Measurements from ENCODE around the gene CST4. TPM values are rescaled to one million over a fixed set of nuclear protein-coding genes. Genes with fewer than 3 reads are reported as not detected.
"Not testable (repeated sequence)": the region's sequence is repeated elsewhere in the genome, so short reads cannot be mapped to it uniquely, and the experiment has no call there.

CST4 gene
- total RNA-seq, 8 experiments from 2014 or later, result not detected

DNA sequence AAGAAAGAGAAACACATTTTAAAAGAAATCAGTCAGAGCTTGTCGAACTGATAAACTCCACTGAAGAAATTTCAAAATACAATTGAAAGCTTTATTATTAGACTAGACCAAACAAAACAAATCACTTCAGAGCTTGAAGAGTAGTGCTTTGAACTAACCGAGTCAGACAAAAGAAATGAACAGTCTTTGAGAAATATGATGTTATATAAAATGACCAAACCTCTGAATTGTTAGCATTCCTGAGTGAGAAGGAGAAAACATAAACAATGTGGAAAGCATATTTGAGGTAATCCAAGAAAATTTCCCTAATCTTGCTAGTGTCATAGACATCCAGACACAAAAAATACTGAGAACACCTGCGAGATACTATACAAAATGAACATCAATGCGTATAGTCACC lies 13.2 kb upstream of the CST4 start:
- 51 to 97% (median 77%) methylated on average over 2 to 4 of the region's 4 CpGs for WGBS, 10 experiments
- Histone ChIP-seq H3K4me1 (replicated peaks in 1 of 2) (no peaks in the 10 kb centered on the region), H3K4me3 (no peak overlapping the region), H3K27ac (no peak overlapping the region)
- in situ Hi-C loops (cut with MboI; ENCODE audit: low pct_unique_long_range_greater_than_20kb in 2 of 9, low sequenced_read_pairs in 9 of 9, unreplicated experiment in 9 of 9), result no loop called here
- ATAC-seq (replicated peaks in 6 of 8), result no peak

DNA sequence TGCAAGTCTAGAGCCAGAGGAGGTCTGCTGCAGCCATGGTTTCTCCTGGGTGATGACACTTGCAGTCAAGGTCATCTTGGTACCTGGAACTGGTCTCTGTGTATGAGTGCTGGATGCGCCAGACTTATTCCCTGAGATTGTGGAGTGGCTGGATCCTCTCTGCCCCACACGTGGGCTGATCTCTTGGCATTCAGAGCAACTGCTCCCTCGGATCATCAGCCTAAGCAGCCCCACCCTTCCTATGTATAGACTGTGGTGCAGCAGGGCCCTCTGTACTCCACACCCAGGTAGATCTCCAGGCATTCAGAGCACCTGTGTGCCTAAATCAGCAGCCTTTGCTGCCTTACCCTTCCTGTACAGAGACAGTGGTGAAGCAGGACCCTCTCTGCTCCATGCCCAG lies 12.1 kb upstream of the CST4 start:
- H3K4me3 ChIP-seq, result no peak overlapping the region
- no peaks in the 10 kb centered on the region for H3K4me1 ChIP-seq (replicated peaks in 1 of 2)
- ATAC-seq (replicated peaks in 6 of 8), result no peak
- WGBS, 10 experiments, result 20 to 80% (median 71%) methylated on average over 1 to 2 of the region's 3 CpGs; no CpG with 5 or more reads in 7 of the 10 experiments
- in situ Hi-C loops (cut with MboI; ENCODE audit: low pct_unique_long_range_greater_than_20kb in 2 of 9, low sequenced_read_pairs in 9 of 9, unreplicated experiment in 9 of 9), result no loop called here
- H3K27ac ChIP-seq, result no peak overlapping the region

DNA sequence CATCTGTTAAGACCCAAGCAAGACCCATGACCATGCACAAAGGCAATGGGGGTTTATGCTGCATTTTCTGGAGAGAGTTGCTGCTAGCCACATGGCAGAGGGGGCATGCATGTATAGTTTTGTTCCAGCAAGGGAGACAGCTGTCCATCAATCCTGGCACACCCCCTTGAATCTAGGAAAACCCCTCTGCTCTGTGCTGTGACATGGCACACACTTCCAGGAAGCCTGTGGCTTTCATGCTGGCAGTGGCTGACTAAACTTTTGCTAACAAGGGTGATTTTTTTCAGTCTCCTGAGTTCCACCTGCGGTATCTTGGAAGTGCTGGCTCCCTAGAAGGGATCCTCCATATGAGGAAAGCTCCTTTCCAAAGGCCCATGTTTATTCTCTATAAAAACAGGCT lies 9.1 kb upstream of the CST4 start:
- no peak overlapping the region for H3K4me3 ChIP-seq
- ATAC-seq (replicated peaks in 6 of 8), result no peak
- H3K27ac ChIP-seq, result no peak overlapping the region
- in situ Hi-C loops (cut with MboI; ENCODE audit: low pct_unique_long_range_greater_than_20kb in 2 of 9, low sequenced_read_pairs in 9 of 9, unreplicated experiment in 9 of 9), result no loop called here
- H3K4me1 ChIP-seq (replicated peaks in 1 of 2), result peaks cover 0 to 3% of the 10 kb centered on the region in 2 donors
- WGBS, 10 experiments, result 0 to 100% methylated on average over 1 of the region's 1 CpG; no CpG with 5 or more reads in 8 of the 10 experiments

DNA sequence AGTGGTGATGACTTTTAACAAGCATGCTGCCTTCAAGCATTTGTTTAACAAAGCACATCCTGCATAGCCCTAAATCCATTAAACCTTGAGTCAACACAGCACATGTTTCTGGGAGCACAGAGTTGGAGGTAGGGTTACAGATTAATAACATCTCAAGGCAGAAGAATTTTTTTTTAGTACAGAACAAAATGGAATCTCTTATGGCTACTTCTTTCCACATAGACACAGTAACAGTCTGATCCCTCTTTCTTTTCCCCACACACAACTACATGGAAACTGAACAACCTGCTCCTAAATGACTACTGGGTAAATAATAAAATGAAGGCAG lies 6.2 kb upstream of the CST4 start:
- ATAC-seq (replicated peaks in 6 of 8); H3K27ac ChIP-seq; in situ Hi-C loops (cut with MboI; ENCODE audit: low pct_unique_long_range_greater_than_20kb in 2 of 9, low sequenced_read_pairs in 9 of 9, unreplicated experiment in 9 of 9); H3K4me3 ChIP-seq; H3K4me1 ChIP-seq (replicated peaks in 1 of 2): not testable (repeated sequence)

DNA sequence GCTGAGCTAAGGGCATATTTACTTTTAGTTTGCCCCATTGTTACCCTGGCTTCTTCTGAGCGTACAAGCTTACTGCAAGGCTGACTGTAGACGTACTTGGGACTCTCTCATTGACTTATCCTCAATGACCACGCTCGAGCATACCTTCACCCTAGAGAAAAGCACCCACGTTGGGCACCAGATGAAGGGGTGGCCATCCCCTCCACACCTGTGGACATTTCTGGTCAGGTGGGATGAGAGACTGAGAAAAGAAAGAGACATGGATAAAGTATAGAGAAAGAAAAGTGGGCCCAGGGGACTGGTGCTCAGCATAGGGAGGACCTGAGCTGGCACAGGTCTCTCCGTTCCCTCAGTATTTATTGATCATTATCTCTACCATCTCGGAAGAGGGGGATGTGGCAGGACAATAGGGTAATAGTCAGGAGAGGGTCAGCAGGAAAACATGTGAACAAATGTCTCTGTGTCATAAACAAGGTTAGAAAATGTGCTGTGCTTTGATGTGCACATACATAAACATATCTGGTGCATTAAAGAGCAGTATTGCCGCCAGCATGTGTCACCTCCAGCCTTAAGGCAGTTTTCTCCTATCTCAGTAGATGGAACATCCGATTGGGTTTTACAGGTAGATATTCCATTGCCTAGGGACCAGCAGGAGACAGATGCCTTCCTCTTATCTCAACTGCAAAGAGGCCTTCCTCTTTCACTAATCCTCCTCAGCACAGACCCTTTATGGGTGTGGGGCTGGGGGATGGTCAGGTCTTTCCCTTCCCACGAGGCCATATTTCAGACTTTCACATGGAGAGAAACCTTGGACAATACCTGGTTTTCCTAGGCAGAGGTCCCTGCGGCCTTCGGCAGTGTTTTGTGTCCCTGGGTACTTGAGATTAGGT lies 5.6 kb upstream of the CST4 start:
- in situ Hi-C loops (cut with MboI; ENCODE audit: low pct_unique_long_range_greater_than_20kb in 2 of 9, low sequenced_read_pairs in 9 of 9, unreplicated experiment in 9 of 9); H3K4me1 ChIP-seq (replicated peaks in 1 of 2); H3K4me3 ChIP-seq; ATAC-seq (replicated peaks in 6 of 8); H3K27ac ChIP-seq: not testable (repeated sequence)
- 40 to 100% (median 83%) methylated on average over 1 to 10 of the region's 12 CpGs for WGBS, 10 experiments

DNA sequence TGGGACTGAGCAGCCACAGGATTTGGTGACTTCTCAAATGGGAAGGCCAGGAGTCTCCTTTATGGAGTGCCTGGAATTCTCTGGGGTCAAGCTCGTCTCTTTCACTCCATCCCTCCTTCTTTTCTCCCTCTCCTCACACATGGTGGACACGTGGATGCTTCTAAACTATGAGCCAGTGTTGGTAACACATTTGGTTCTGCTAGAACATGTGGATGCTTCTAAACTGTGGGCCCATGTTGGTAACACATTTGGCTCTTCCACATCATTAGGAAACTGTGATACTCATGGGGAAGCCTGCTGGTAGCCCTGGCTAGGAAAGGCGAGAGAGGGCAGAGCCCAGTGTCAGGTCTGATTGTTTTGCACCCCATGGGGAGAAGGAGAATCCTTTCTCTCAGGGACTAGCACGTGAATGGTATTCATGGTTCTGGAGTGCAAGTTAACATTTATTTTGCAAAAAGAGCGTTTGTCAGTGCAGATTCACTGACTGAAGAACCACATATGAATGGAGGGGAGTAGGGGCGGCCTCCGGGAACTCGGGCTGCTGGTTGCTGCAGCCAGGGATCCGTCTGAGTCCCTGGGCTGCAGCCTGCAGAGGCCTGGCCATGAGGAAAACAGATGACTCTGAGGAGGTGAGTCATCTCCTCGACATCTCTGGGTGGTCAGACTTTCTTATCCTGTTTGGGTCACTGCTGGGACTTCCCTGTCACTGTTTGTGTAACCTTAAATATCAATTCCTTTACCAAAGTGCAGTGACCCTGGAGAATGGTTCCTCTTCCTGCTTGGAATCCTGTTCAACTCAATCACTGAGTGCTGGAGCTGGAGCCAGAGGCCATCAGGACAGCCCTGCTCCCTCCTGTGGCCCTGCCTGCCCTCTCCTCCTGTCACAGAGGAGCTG lies 4.1 kb upstream of the CST4 start:
- in situ Hi-C loops (cut with MboI; ENCODE audit: low pct_unique_long_range_greater_than_20kb in 2 of 9, low sequenced_read_pairs in 9 of 9, unreplicated experiment in 9 of 9); H3K27ac ChIP-seq; H3K4me3 ChIP-seq; H3K4me1 ChIP-seq (replicated peaks in 1 of 2): not testable (repeated sequence)
- WGBS, 10 experiments, result 13 to 60% (median 43%) methylated on average over 2 to 5 of the region's 10 CpGs; no CpG with 5 or more reads in 3 of the 10 experiments
- ATAC-seq (replicated peaks in 6 of 8), result peak in 5 of 8 experiments; percentile 24 to 99 (median 82)

DNA sequence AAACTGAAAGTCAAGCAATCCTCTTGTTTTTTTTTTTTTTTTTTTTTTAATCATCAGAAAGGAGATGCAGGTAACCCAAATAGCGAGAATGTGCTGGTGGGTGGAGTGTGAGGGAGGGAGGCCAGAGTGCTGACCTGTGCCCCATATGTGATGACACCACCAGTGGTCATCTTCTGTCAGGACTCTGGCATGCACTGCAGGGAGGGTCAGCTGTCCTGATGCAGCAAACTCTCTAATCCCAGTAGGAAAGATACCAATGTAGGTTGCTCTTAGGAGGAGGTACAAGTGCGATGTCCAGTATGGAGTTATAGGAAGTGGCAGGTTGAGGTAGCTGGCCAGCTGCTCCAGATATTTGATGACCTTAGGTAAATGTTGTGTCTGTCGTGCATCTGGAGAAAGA lies 2.8 kb upstream of the CST4 start:
- ATAC-seq (replicated peaks in 6 of 8), result no peak
- Histone ChIP-seq H3K4me3 (no peak overlapping the region), H3K27ac (no peak overlapping the region), H3K4me1 (replicated peaks in 1 of 2) (peaks cover 0 to 3% of the 10 kb centered on the region in 2 donors)
- 38 to 100% (median 85%) methylated on average over 1 to 3 of the region's 3 CpGs; no CpG with 5 or more reads in 3 of the 10 experiments for whole genome bisulfite sequencing, 10 experiments
- in situ Hi-C loops (cut with MboI; ENCODE audit: low pct_unique_long_range_greater_than_20kb in 2 of 9, low sequenced_read_pairs in 9 of 9, unreplicated experiment in 9 of 9), result no loop called here

DNA sequence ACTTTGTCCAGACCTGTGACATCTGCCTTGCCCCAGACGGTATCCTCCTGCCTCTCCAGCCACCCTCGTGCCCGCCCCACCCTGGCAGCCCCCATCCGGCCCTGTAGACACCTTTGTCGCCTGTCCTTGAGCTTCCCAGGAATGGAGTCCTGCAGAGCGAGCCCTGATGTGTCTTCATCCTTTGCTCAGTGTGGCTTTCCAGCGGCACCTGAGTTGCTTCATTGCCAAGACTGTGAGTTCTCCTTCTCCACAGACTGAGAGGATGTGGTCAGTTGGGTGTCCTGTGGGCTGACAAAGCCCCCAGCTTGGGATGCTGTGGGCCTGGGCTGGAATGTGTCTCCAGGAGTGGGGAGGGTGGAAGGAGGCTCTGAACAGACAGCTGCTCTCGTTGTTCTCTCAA lies 1.7 kb upstream of the CST4 start:
- in situ Hi-C loops (cut with MboI; ENCODE audit: low pct_unique_long_range_greater_than_20kb in 2 of 9, low sequenced_read_pairs in 9 of 9, unreplicated experiment in 9 of 9), result no loop called here
- no peak for ATAC-seq (replicated peaks in 6 of 8)
- H3K4me3 ChIP-seq, result no peak overlapping the region
- no peak overlapping the region for H3K27ac ChIP-seq
- 63 to 81% (median 72%) methylated on average over 2 to 4 of the region's 8 CpGs; no CpG with 5 or more reads in 6 of the 10 experiments for WGBS, 10 experiments
- peaks cover 0 to 3% of the 10 kb centered on the region in 2 donors for H3K4me1 ChIP-seq (replicated peaks in 1 of 2)

DNA sequence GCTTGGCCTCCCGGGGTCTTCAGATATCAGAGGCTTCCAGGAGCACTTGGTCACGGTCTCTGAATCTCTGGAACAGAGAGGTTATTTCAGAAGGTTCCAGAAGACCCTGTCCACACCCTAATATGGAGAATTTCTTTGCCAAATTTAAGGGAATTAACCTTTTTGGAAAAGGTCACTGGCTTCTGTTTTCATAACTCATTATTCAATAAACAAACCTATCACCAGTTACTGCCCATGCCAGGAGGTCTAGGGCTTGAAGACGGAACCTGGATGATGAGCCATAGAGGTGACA lies 507 bp upstream of the CST4 start:
- Histone ChIP-seq H3K4me3 (no peak overlapping the region), H3K4me1 (replicated peaks in 1 of 2) (no peaks in the 10 kb centered on the region), H3K27ac (no peak overlapping the region)
- in situ Hi-C loops (cut with MboI; ENCODE audit: low pct_unique_long_range_greater_than_20kb in 2 of 9, low sequenced_read_pairs in 9 of 9, unreplicated experiment in 9 of 9), result no loop called here
- WGBS, 10 experiments, result 80 to 100% (median 90%) methylated on average over 1 of the region's 3 CpGs; no CpG with 5 or more reads in 5 of the 10 experiments
- ATAC-seq (replicated peaks in 6 of 8), result no peak

DNA sequence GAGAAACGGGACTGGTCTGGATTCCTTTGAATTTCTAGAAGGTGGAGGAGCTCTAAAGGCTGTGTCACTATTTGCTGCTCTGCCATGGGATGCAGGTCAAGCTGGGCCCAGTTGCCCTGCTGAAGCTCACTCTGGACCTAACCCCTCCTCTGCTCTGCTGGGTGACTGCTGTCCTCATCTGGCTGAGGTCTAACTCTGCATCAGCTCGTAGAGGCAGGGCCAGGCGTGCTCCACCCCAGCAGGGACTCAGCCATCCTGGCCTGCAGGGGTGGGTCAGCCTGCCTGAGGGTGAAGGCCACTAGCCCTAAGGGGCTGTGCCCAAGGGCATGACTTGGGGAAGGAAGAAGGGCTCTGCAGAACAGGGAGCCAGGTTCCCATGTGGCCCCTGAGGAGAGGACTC lies 852 bp downstream of the CST4 start:
- H3K4me1 ChIP-seq (replicated peaks in 1 of 2), result no peaks in the 10 kb centered on the region
- H3K27ac ChIP-seq, result no peak overlapping the region
- peak in 2 of 8 experiments; percentile 66 to 68 for ATAC-seq (replicated peaks in 6 of 8)
- in situ Hi-C loops (cut with MboI; ENCODE audit: low pct_unique_long_range_greater_than_20kb in 2 of 9, low sequenced_read_pairs in 9 of 9, unreplicated experiment in 9 of 9), result no loop called here
- no peak overlapping the region for H3K4me3 ChIP-seq
- 0 to 71% (median 40%) methylated on average over 1 to 3 of the region's 3 CpGs; no CpG with 5 or more reads in 7 of the 10 experiments for WGBS, 10 experiments

DNA sequence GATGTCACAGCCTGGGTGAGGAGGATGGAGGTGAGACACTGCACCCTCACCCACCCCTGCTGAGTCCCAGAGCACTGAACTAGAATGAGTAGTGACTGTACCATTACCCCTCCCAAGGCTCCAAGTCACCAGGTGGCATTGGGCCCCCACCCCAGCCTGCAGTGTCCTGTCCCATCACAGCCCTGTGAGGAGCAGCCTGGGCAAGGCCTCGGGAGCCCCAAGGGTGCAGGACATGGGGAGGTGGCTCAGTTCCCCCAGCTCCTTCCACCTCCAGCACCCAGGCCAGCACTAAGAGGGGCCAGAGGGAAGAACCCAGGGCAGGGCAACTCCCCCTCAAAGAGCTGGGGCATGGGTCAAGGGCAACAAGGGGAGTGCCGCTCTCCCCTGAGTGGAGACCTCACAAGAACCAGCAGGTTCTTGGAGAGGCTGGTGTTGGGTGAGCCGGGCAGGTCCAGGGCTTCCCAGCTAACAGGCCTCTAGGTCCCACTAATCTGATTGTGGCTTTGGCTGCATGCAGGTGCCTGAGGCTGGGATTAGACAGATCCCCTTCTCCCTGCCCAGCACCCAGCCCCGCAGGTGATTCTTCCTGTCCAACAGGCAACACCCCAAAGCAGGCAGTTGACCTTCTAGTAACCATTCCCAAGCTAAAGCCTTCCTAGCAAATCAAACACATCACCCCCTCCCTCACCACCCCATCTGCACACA lies 2.6 kb downstream of the CST4 start:
- Histone ChIP-seq H3K4me3 (no peak overlapping the region), H3K27ac (no peak overlapping the region), H3K4me1 (replicated peaks in 1 of 2) (no peaks in the 10 kb centered on the region)
- in situ Hi-C loops (cut with MboI; ENCODE audit: low pct_unique_long_range_greater_than_20kb in 2 of 9, low sequenced_read_pairs in 9 of 9, unreplicated experiment in 9 of 9), result no loop called here
- WGBS, 10 experiments, result 40 to 60% methylated on average over 1 to 2 of the region's 4 CpGs; no CpG with 5 or more reads in 8 of the 10 experiments
- ATAC-seq (replicated peaks in 6 of 8), result no peak

DNA sequence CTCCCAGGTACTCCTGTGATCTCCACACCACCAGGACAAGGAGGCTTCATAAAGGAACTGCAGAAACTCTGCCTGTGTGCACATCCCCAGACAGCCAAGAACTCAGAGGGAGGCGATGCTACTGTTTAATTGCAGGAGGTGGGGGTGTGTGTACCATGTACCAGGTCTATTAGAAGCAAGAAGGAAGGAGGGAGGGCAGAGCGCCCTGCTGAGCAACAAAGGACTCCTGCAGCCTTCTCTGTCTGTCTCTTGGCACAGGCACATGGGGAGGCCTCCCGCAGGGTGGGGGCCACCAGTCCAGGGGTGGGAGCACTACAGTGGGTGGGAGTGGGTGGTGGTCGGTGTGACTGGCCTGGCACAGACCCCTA lies 3.3 kb downstream of the CST4 start:
- in situ Hi-C loops (cut with MboI; ENCODE audit: low pct_unique_long_range_greater_than_20kb in 2 of 9, low sequenced_read_pairs in 9 of 9, unreplicated experiment in 9 of 9); H3K27ac ChIP-seq; H3K4me3 ChIP-seq; H3K4me1 ChIP-seq (replicated peaks in 1 of 2): not testable (repeated sequence)
- peak in 1 of 8 experiments; percentile 34 for ATAC-seq (replicated peaks in 6 of 8)
- 80% methylated on average over 1 of the region's 4 CpGs; no CpG with 5 or more reads in 9 of the 10 experiments for WGBS, 10 experiments

DNA sequence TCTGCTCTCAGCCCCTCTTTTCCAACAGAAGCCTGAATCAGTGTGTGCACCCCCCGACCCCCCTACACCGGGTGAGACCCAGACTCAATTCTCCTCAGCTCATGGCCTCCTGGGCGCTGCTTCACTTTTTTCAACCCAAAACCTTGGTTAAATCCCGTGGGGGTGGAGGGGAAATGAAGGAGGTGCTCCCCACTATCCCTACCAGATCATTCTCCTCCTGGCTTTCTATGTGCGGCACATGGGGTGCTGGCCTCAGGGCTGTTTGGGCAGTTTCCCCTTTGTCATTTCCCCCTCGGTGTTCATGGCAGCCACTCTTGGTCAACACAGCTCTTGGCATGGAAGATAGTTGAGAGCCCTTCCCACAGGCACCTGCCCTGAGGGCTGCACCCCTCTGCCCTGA lies 4.6 kb downstream of the CST4 start:
- no peak overlapping the region for H3K27ac ChIP-seq
- in situ Hi-C loops (cut with MboI; ENCODE audit: low pct_unique_long_range_greater_than_20kb in 2 of 9, low sequenced_read_pairs in 9 of 9, unreplicated experiment in 9 of 9), result no loop called here
- H3K4me1 ChIP-seq (replicated peaks in 1 of 2), result no peaks in the 10 kb centered on the region
- 20 to 100% (median 80%) methylated on average over 1 to 2 of the region's 6 CpGs; no CpG with 5 or more reads in 5 of the 10 experiments for WGBS, 10 experiments
- no peak overlapping the region for H3K4me3 ChIP-seq
- ATAC-seq (replicated peaks in 6 of 8), result no peak
